DND-41 (cell line): ENCODE data around the gene OOSP2.

Experiments used
- ATAC-seq: fragments of 200-7000 bp; cut with Tn5 transposase; 3 replicates; pipeline ENCODE4 v1.9.1; 2021; ENCODE audit warnings: low read depth; ENCODE audit not compliant: insufficient read depth
- DNase-seq: peaks from one replicate; pipeline ENCODE4 v3.0.0-alpha.2; 2020
- H2AFZ ChIP-seq: 2 replicates; pipeline ENCODE4 v1.6.0; 2012; ENCODE audit warnings: low read depth, low read length
- H3K27ac ChIP-seq: 2 replicates; pipeline ENCODE4 v1.5.1; 2012; ENCODE audit warnings: low read length, inconsistent platforms
- H3K27me3 ChIP-seq: fragments of 200-600 bp; sonication (generic); 2 replicates; pipeline ENCODE4 v1.6.0; 2012; ENCODE audit warnings: low read length, mild to moderate bottlenecking, inconsistent platforms; ENCODE audit not compliant: insufficient read depth, poor library complexity
- H3K36me3 ChIP-seq: 2 replicates; pipeline ENCODE4 v1.5.1; 2012; ENCODE audit warnings: low read length, inconsistent platforms; ENCODE audit not compliant: insufficient read depth
- H3K4me1 ChIP-seq: 2 replicates; pipeline ENCODE4 v1.5.1; 2012; ENCODE audit warnings: mild to moderate bottlenecking, low read length; ENCODE audit not compliant: insufficient read depth
- H3K4me2 ChIP-seq: 2 replicates; pipeline ENCODE4 v1.6.0; 2012; ENCODE audit warnings: mild to moderate bottlenecking, moderate library complexity, low read length, inconsistent platforms; ENCODE audit not compliant: insufficient read depth
- H3K4me3 ChIP-seq, 2 experiments: fragments of 200-600 bp in 1 of 2; shearing (Covaris generic) in 1 of 2; 2 replicates each; pipeline ENCODE4 v1.5.1; 2012 to 2016; ENCODE audit warnings: inconsistent platforms in 2 of 2, low read length in 2 of 2, mild to moderate bottlenecking in 2 of 2, low read depth in 1 of 2, moderate library complexity in 1 of 2
- H3K79me2 ChIP-seq: 2 replicates; pipeline ENCODE4 v1.6.0; 2012; ENCODE audit warnings: low read length, inconsistent platforms; ENCODE audit not compliant: insufficient read depth
- H3K9ac ChIP-seq: 2 replicates; pipeline ENCODE4 v1.6.0; 2012; ENCODE audit warnings: low read depth, mild to moderate bottlenecking, inconsistent platforms, low read length, moderate library complexity
- H3K9me3 ChIP-seq: 2 replicates; pipeline ENCODE4 v1.5.1; 2012; ENCODE audit warnings: low read length, moderate library complexity, mild to moderate bottlenecking, inconsistent platforms; ENCODE audit not compliant: insufficient read depth, severe bottlenecking
- H4K20me1 ChIP-seq: 2 replicates; pipeline ENCODE4 v1.6.0; 2012; ENCODE audit warnings: low read length; ENCODE audit not compliant: insufficient read depth
- CTCF ChIP-seq: IDR thresholded peaks from 2 replicates; pipeline ENCODE4 v1.5.1; 2012; ENCODE audit warnings: borderline replicate concordance, low read length, moderate library complexity, mild to moderate bottlenecking; ENCODE audit not compliant: poor library complexity, severe bottlenecking; ENCODE audit errors: extremely low read depth
- EZH2 ChIP-seq: IDR thresholded peaks from 3 replicates; pipeline ENCODE4 v1.6.1; 2012; ENCODE audit warnings: borderline replicate concordance, low read depth, mild to moderate bottlenecking, moderate library complexity, low read length, inconsistent platforms; ENCODE audit not compliant: severe bottlenecking

Gene OOSP2

GRCh38 chr11:60084631-60085273 is 44.5 kb downstream of the OOSP2 start:
- DNase-seq (no peak), ATAC-seq (no peak)
- H3K36me3 ChIP-seq = no peaks in the 10 kb centered on the region
- no peaks in the 10 kb centered on the region for H3K79me2 ChIP-seq
- H3K27me3 ChIP-seq = no peaks in the 10 kb centered on the region
- H4K20me1 ChIP-seq = no peaks in the 10 kb centered on the region
- H3K4me2 ChIP-seq = no peak overlapping the region
- H3K9me3 ChIP-seq = no peaks in the 10 kb centered on the region
- no peak overlapping the region for H3K4me3 ChIP-seq
- H2AFZ ChIP-seq = no peak overlapping the region
- H3K4me1 ChIP-seq = no peaks in the 10 kb centered on the region
- TF ChIP-seq CTCF (no peak), EZH2 (no peak)
- no peak overlapping the region for H3K27ac ChIP-seq
- no peak overlapping the region for H3K9ac ChIP-seq

GRCh38 chr11:60085909-60086308 is 45.7 kb downstream of the OOSP2 start:
- Histone ChIP-seq H3K4me2 (no peak overlapping the region), H3K4me3 (no peak overlapping the region), H2AFZ (no peak overlapping the region), H3K9me3 (no peaks in the 10 kb centered on the region), H4K20me1 (no peaks in the 10 kb centered on the region), H3K36me3 (no peaks in the 10 kb centered on the region), H3K9ac (no peak overlapping the region), H3K79me2 (no peaks in the 10 kb centered on the region), H3K27ac (no peak overlapping the region), H3K4me1 (no peaks in the 10 kb centered on the region), H3K27me3 (no peaks in the 10 kb centered on the region)
- TF ChIP-seq CTCF (no peak), EZH2 (no peak)
- ATAC-seq (no peak), DNase-seq (no peak)

GRCh38 chr11:60087239-60087638 is 47.0 kb downstream of the OOSP2 start:
- no peaks in the 10 kb centered on the region for H3K9me3 ChIP-seq
- no peak overlapping the region for H3K4me3 ChIP-seq
- H3K27ac ChIP-seq = no peak overlapping the region
- no peaks in the 10 kb centered on the region for H3K27me3 ChIP-seq
- no peaks in the 10 kb centered on the region for H4K20me1 ChIP-seq
- H3K79me2 ChIP-seq = no peaks in the 10 kb centered on the region
- no peak overlapping the region for H2AFZ ChIP-seq
- no peak for DNase-seq
- H3K36me3 ChIP-seq = no peaks in the 10 kb centered on the region
- no peak for ATAC-seq
- H3K4me2 ChIP-seq = no peak overlapping the region
- H3K4me1 ChIP-seq = no peaks in the 10 kb centered on the region
- TF ChIP-seq EZH2 (no peak), CTCF (no peak)
- H3K9ac ChIP-seq = no peak overlapping the region
